ENCODE results near the gene HAUS1. TPM values are rescaled to one million over a fixed set of nuclear protein-coding genes. Genes with fewer than 3 reads are reported as not detected.

The HAUS1 gene
- total RNA-seq, 1 donor from 2014 or later: 4.1 TPM

Other genes starting within 250 kb of the HAUS1 start
- gene EPG5, start 137.1 kb upstream of the HAUS1 start, total RNA-seq: 10.9 TPM
- gene PSTPIP2, start 32.1 kb upstream of the HAUS1 start, total RNA-seq: 3.9 TPM
- 314 TPM for gene ATP5F1A, start 6.1 kb upstream of the HAUS1 start, total RNA-seq

Data from left lobe of liver (tissue), 1 donor.